ENCODE data around the gene KCNN4. TPM values are rescaled to one million over a fixed set of nuclear protein-coding genes. Genes with fewer than 3 reads are reported as not detected.

KCNN4 gene
- total and polyA plus RNA-seq, 2 donors (not counting 3 experiments of a cell fraction or from before 2014, with no cell fraction given) = 0.29 TPM; not detected in 1

DNA sequence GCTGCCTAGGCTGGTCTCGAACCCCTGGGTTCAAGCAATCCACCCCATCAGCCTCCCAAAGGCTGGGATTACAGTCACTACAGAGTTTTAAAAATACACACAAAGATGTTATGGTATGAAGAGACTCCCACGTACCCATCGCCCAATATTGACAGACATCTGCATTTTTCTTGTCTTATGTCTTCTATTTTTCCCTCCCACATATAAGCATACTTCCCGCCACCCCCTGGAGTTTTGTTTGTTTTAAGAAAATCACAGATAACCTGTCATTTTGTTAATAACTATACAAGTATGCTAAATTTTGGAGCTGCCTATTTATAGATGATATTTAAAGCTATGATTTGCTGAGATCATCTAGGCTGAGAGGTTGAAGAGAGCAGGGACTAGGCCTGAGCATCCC lies 19.8 kb downstream of the KCNN4 start:
- intact Hi-C loops (cut with micrococcal nuclease) = no loop called here
- H4K20me1 ChIP-seq (replicated peaks; ENCODE audit: control insufficient read depth, extremely low read depth, insufficient read depth, low read length) = no peaks in the 10 kb centered on the region
- dilution Hi-C loops (cut with MboI; ENCODE audit: extremely low pct_ligation_motif_present, low sequenced_read_pairs) = no loop called here
- H2AFZ ChIP-seq (ENCODE audit: low read depth, low read length) = no peak overlapping the region
- no peak overlapping the region for H3K4me3 ChIP-seq (replicated peaks in 1 of 3; ENCODE audit: insufficient read depth in 1 of 3, low read depth in 1 of 3, low read length in 3 of 3)
- ChIA-PET POLR2A (no interaction called here), CTCF (interaction anchor here (1.0 to 1.9 kb wide), 2 partner anchors 14 to 16 kb away, joined by 3 to 13 read pairs; no protein-coding TSS in a partner anchor)
- no peak overlapping the region for H3K9ac ChIP-seq (replicated peaks; ENCODE audit: extremely low read depth, insufficient read depth, low read length)
- no TSS peak for BruUV-seq (replicated peaks)
- H3K36me3 ChIP-seq (ENCODE audit: control insufficient read depth in 2 of 2, extremely low read depth in 1 of 2, insufficient read depth in 2 of 2, low read length in 2 of 2) = no peaks in the 10 kb centered on the region
- no peaks in the 10 kb centered on the region for H3K9me1 ChIP-seq (replicated peaks; ENCODE audit: control insufficient read depth, extremely low read depth, insufficient read depth, low read length)
- FAIRE-seq = no peak
- peaks cover 31% of the 10 kb centered on the region for H3K4me1 ChIP-seq (ENCODE audit: control insufficient read depth, extremely low read depth, insufficient read depth, low read length)
- no peaks in the 10 kb centered on the region for H3K9me3 ChIP-seq (replicated peaks; ENCODE audit: control insufficient read depth, insufficient read depth, low read length)
- no peak overlapping the region for H3K4me2 ChIP-seq (ENCODE audit: insufficient read depth, low read length)
- H3K27ac ChIP-seq (ENCODE audit: insufficient read depth, low read depth, low read length) = no peak overlapping the region
- no peaks in the 10 kb centered on the region for H3K27me3 ChIP-seq (ENCODE audit: control insufficient read depth in 2 of 2, insufficient read depth in 2 of 2, low read length in 2 of 2)
- H3K79me2 ChIP-seq (ENCODE audit: control insufficient read depth, insufficient read depth, low read length) = no peaks in the 10 kb centered on the region
- DNase-seq (ENCODE audit: low read depth, low spot score) = no peak
- TF ChIP-seq, protein P1, sequence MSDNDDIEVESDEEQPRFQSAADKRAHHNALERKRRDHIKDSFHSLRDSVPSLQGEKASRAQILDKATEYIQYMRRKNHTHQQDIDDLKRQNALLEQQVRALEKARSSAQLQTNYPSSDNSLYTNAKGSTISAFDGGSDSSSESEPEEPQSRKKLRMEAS (IDR thresholded peaks at IDR 0.05; ENCODE audit: insufficient read depth, insufficient read length) = no peak
- TF ChIP-seq POLR2AphosphoS5 (IDR thresholded peaks at IDR 0.05; ENCODE audit: insufficient read depth, low read depth, low read length) (no peak), GATA2 (IDR thresholded peaks at IDR 0.05; ENCODE audit: insufficient read depth, insufficient read length, low read depth, low read length) (no peak), POLR2A (IDR thresholded peaks at IDR 0.05; ENCODE audit: low read depth, low read length) (no peak), FOS (IDR thresholded peaks at IDR 0.05; ENCODE audit: borderline replicate concordance, insufficient read depth, low read length) (no peak), JUN (IDR thresholded peaks at IDR 0.05; ENCODE audit: borderline replicate concordance, insufficient read depth, insufficient read length, low read depth) (no peak), EZH2 (IDR thresholded peaks at IDR 0.05; ENCODE audit: borderline replicate concordance, low read depth, low read length, severe bottlenecking) (no peak), MYC (IDR thresholded peaks at IDR 0.05; ENCODE audit: low read depth, low read length) (no peak)
- TF ChIP-seq, protein P2, sequence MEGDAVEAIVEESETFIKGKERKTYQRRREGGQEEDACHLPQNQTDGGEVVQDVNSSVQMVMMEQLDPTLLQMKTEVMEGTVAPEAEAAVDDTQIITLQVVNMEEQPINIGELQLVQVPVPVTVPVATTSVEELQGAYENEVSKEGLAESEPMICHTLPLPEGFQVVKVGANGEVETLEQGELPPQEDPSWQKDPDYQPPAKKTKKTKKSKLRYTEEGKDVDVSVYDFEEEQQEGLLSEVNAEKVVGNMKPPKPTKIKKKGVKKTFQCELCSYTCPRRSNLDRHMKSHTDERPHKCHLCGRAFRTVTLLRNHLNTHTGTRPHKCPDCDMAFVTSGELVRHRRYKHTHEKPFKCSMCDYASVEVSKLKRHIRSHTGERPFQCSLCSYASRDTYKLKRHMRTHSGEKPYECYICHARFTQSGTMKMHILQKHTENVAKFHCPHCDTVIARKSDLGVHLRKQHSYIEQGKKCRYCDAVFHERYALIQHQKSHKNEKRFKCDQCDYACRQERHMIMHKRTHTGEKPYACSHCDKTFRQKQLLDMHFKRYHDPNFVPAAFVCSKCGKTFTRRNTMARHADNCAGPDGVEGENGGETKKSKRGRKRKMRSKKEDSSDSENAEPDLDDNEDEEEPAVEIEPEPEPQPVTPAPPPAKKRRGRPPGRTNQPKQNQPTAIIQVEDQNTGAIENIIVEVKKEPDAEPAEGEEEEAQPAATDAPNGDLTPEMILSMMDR (IDR thresholded peaks at IDR 0.05; ENCODE audit: extremely low read depth in 1 of 2, insufficient read depth in 1 of 2, low read depth in 1 of 2, low read length in 2 of 2) = no peak
